Panc1 (cell line): Measurements from ENCODE around the gene MET. TPM values are rescaled to one million over a fixed set of nuclear protein-coding genes. Genes with fewer than 3 reads are reported as not detected.
A peak's percentile ranks its signal among the peaks of the same experiment; 100 is the strongest.

ENCODE experiments used
- ATAC-seq: fragments of 200-7000 bp; cut with Tn5 transposase; 2 replicates; pipeline ENCODE4 v1.9.1; 2020; ENCODE audit warnings: mild to moderate bottlenecking, moderate library complexity
- BruUV-seq: library from RNA; stranded (reverse); fragments of 400-500 nt; replicated peaks from 2 replicates; lab custom pipeline; 2021; lab: Mats Ljungman, UMichigan
- CTCF ChIA-PET: fragments of 300-600 bp; sonication (Branson Sonifier 250); formaldehyde crosslinking; loops from one replicate; lab custom pipeline; 2022; ENCODE audit warnings: antibody characterized with exemption; lab: Charles Lee
- POLR2A ChIA-PET: fragments of 300-600 bp; sonication (Branson Sonifier 250); formaldehyde crosslinking; loops from one replicate; lab custom pipeline; 2022; ENCODE audit warnings: antibody characterized with exemption; lab: Charles Lee
- DNase-seq: peaks from one replicate; pipeline ENCODE4 v3.0.0-alpha.2; 2010; ENCODE audit warnings: low read depth, low spot score
- H3K27ac ChIP-seq: 2 replicates; pipeline ENCODE4 v1.5.1; 2011; ENCODE audit warnings: mild to moderate bottlenecking, low read length, inconsistent platforms
- H3K27me3 ChIP-seq: fragments of 200-500 bp; sonication (Bioruptor generic); 2 replicates; pipeline ENCODE4 v1.6.0; 2014; ENCODE audit warnings: low read length, inconsistent platforms; ENCODE audit not compliant: control insufficient read depth, insufficient read depth
- H3K36me3 ChIP-seq: fragments of 200-500 bp; sonication (Bioruptor generic); 2 replicates; pipeline ENCODE4 v1.5.1; 2014; ENCODE audit warnings: inconsistent platforms, mild to moderate bottlenecking, low read length, moderate library complexity; ENCODE audit not compliant: control insufficient read depth, insufficient read depth
- H3K4me1 ChIP-seq: 2 replicates; pipeline ENCODE4 v1.5.1; 2011; ENCODE audit warnings: inconsistent platforms, mild to moderate bottlenecking, low read length, moderate library complexity; ENCODE audit not compliant: control insufficient read depth, insufficient read depth
- H3K4me3 ChIP-seq, 2 experiments: 2 replicates each; pipeline ENCODE4 v1.5.1; 2011 to 2012; ENCODE audit warnings: low read depth in 2 of 2, low read length in 2 of 2, mild to moderate bottlenecking in 2 of 2, inconsistent platforms in 1 of 2, moderate library complexity in 1 of 2
- H3K9me3 ChIP-seq: fragments of 200-500 bp; sonication (Bioruptor generic); 2 replicates; pipeline ENCODE4 v1.5.1; 2014; ENCODE audit warnings: low read depth, mild to moderate bottlenecking, inconsistent platforms, low read length, moderate library complexity; ENCODE audit not compliant: control insufficient read depth, insufficient read depth
- CTCF ChIP-seq: fragments of 450-650 bp; IDR thresholded peaks from 2 replicates; pipeline ENCODE4 v1.5.1; 2017; ENCODE audit warnings: mild to moderate bottlenecking
- POLR2AphosphoS5 ChIP-seq: IDR thresholded peaks from 2 replicates; pipeline ENCODE4 v1.6.1; 2012; ENCODE audit warnings: mild to moderate bottlenecking, low read depth, low read length, moderate library complexity
- REST ChIP-seq, 2 experiments: IDR thresholded peaks; 2 replicates each; pipeline ENCODE4 v1.6.1; 2011 to 2012; ENCODE audit warnings: low read depth in 2 of 2, control low read depth in 1 of 2, low read length in 1 of 2, mild to moderate bottlenecking in 1 of 2, moderate library complexity in 1 of 2; ENCODE audit not compliant: insufficient read depth in 1 of 2
- SIN3A ChIP-seq: IDR thresholded peaks from 2 replicates; pipeline ENCODE4 v1.6.1; 2012; ENCODE audit warnings: low read depth, mild to moderate bottlenecking, low read length, moderate library complexity, borderline replicate concordance; ENCODE audit not compliant: insufficient read depth
- TCF7L2 ChIP-seq: IDR thresholded peaks from 2 replicates; pipeline ENCODE4 v1.6.1; 2011; ENCODE audit warnings: mild to moderate bottlenecking, low read depth, low read length, inconsistent platforms
- in situ Hi-C: cut with HindIII; loops from 2 replicates; pipeline ENCODE4 v1.10.0; 2016; ENCODE audit warnings: low sequenced_read_pairs, low pct_unique_long_range_greater_than_20kb
- intact Hi-C: fragments of 100-400 bp; cut with micrococcal nuclease; formaldehyde crosslinking; loops from one replicate; pipeline ENCODE4 v1.10.0; 2022; ENCODE audit not compliant: unreplicated experiment
- total RNA-seq: library from RNA; stranded (reverse); gene quantifications from one replicate; pipeline ENCODE4 v1.2.1, GENCODE V29; 2021; ENCODE audit not compliant: unreplicated experiment

The MET gene
- total RNA-seq, 1 experiment from 2014 or later: 103 TPM

DNA sequence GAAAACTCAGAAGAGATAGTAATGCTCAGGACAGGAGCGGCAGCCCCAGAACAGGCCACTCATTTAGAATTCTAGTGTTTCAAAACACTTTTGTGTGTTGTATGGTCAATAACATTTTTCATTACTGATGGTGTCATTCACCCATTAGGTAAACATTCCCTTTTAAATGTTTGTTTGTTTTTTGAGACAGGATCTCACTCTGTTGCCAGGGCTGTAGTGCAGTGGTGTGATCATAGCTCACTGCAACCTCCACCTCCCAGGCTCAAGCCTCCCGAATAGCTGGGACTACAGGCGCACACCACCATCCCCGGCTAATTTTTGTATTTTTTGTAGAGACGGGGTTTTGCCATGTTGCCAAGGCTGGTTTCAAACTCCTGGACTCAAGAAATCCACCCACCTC lies 124.5 kb downstream of the MET start:
- no peak for ATAC-seq
- no TSS peak for BruUV-seq
- H3K36me3 ChIP-seq: peaks cover 5% of the 10 kb centered on the region
- no peak overlapping the region for H3K27ac ChIP-seq
- CTCF ChIA-PET: no interaction called here
- no peaks in the 10 kb centered on the region for H3K9me3 ChIP-seq
- intact Hi-C loops (no loop called here), in situ Hi-C loops (no loop called here)
- POLR2A ChIA-PET: interaction anchor here (0.5 kb wide), 1 partner anchor 81 kb away, joined by 5 read pairs; no protein-coding TSS in a partner anchor
- H3K27me3 ChIP-seq: no peaks in the 10 kb centered on the region
- H3K4me1 ChIP-seq: peaks cover 12% of the 10 kb centered on the region
- no peak for DNase-seq
- TF ChIP-seq SIN3A: no peak
- TF ChIP-seq TCF7L2: no peak
- no peak for TF ChIP-seq CTCF
- TF ChIP-seq POLR2AphosphoS5: no peak
- no peak for TF ChIP-seq REST (IDR thresholded peaks at IDR 0.05; ENCODE audit: insufficient read depth in 1 of 2, low read depth in 2 of 2, low read length in 1 of 2)
- no peak overlapping the region for H3K4me3 ChIP-seq

DNA sequence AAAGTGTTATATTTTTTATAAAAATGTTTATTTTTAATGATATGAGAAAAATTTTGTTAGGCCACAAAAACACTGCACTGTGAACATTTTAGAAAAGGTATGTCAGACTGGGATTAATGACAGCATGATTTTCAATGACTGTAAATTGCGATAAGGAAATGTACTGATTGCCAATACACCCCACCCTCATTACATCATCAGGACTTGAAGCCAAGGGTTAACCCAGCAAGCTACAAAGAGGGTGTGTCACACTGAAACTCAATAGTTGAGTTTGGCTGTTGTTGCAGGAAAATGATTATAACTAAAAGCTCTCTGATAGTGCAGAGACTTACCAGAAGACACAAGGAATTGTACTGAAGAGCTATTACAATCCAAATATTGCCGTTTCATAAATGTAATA lies 125.6 kb downstream of the MET start:
- POLR2A ChIA-PET: interaction anchor here (0.5 kb wide), 1 partner anchor 91 kb away, joined by 4 read pairs; no protein-coding TSS in a partner anchor
- Histone ChIP-seq H3K36me3 (peaks cover 5% of the 10 kb centered on the region), H3K9me3 (no peaks in the 10 kb centered on the region), H3K4me3 (no peak overlapping the region), H3K4me1 (peaks cover 21% of the 10 kb centered on the region), H3K27ac (peak overlapping the region; percentile 48; the same call in 1 of the 2 replicates), H3K27me3 (no peaks in the 10 kb centered on the region)
- DNase-seq (no peak), ATAC-seq (no peak)
- CTCF ChIA-PET: no interaction called here
- intact Hi-C loops: no loop called here
- TF ChIP-seq TCF7L2 (no peak), SIN3A (no peak), POLR2AphosphoS5 (no peak), CTCF (no peak), REST (IDR thresholded peaks at IDR 0.05; ENCODE audit: insufficient read depth in 1 of 2, low read depth in 2 of 2, low read length in 1 of 2) (no peak)
- no TSS peak for BruUV-seq
- in situ Hi-C loops: no loop called here
